CD4-positive, alpha-beta T cell treated with Interleukin-1 beta for 1 hour (primary cell): Measurements from ENCODE around the gene WFS1.
A peak's percentile ranks its signal among the peaks of the same experiment; 100 is the strongest.

Experiments used
- DNase-seq, 2 donors: peaks; one replicate each; pipeline ENCODE4 v3.0.0-alpha.2; 2020 to 2022

The WFS1 gene

GRCh38 chr4:6235012-6235411 is 34.6 kb upstream of the WFS1 start:
- DNase-seq, result no peak

- no peak for DNase-seq
These were observed 33.6 kb upstream of the WFS1 start for GRCh38 chr4:6235901-6236640.

GRCh38 chr4:6236816-6237390 is 32.7 kb upstream of the WFS1 start:
- DNase-seq, result no peak

- DNase-seq, result no peak
These were observed 30.2 kb upstream of the WFS1 start for GRCh38 chr4:6239486-6239885.

GRCh38 chr4:6239968-6240367 is 29.7 kb upstream of the WFS1 start:
- no peak for DNase-seq

GRCh38 chr4:6241062-6241845 is 28.4 kb upstream of the WFS1 start:
- no peak for DNase-seq

GRCh38 chr4:6242271-6243029 is 27.2 kb upstream of the WFS1 start:
- no peak for DNase-seq

GRCh38 chr4:6245246-6246169 is 24.1 kb upstream of the WFS1 start:
- DNase-seq, result no peak

GRCh38 chr4:6246170-6246634 is 23.4 kb upstream of the WFS1 start:
- DNase-seq, result no peak

- no peak for DNase-seq
These were observed 21.3 kb upstream of the WFS1 start for GRCh38 chr4:6248394-6248793.

GRCh38 chr4:6250235-6250983 is 19.2 kb upstream of the WFS1 start:
- DNase-seq, result peak in 1 of 2 donors; percentile 77

- no peak for DNase-seq
These were observed 18.7 kb upstream of the WFS1 start for GRCh38 chr4:6250984-6251295.

- no peak for DNase-seq
These were observed 18.3 kb upstream of the WFS1 start for GRCh38 chr4:6251365-6251764.

GRCh38 chr4:6252051-6252450 is 17.6 kb upstream of the WFS1 start:
- no peak for DNase-seq

- DNase-seq, result no peak
These were observed 16.5 kb upstream of the WFS1 start for GRCh38 chr4:6253111-6253510.

- DNase-seq, result no peak
These were observed 15.7 kb upstream of the WFS1 start for GRCh38 chr4:6253961-6254360.

- DNase-seq, result no peak
These were observed 13.5 kb upstream of the WFS1 start for GRCh38 chr4:6256141-6256540.

GRCh38 chr4:6257247-6258025 is 12.2 kb upstream of the WFS1 start:
- DNase-seq, result peak in 1 of 2 donors; percentile 13

GRCh38 chr4:6258026-6258360 is 11.7 kb upstream of the WFS1 start:
- no peak for DNase-seq

- DNase-seq, result no peak
These were observed 10.9 kb upstream of the WFS1 start for GRCh38 chr4:6258741-6259140.

GRCh38 chr4:6259886-6260285 is 9.8 kb upstream of the WFS1 start:
- no peak for DNase-seq
